Activated naive CD4-positive, alpha-beta T cell treated with anti-CD3 and anti-CD28 coated beads, Interleukin-2, amount 10 ng/mL, durations not matched to agents 5 hours and 36 hours (primary cell): ENCODE results near the gene LSM10. TPM values are rescaled to one million over a fixed set of nuclear protein-coding genes. Genes with fewer than 3 reads are reported as not detected.

Experiments used
- total RNA-seq, 2 experiments: library from RNA; stranded (reverse); gene quantifications; one replicate each; pipeline ENCODE4 v1.2.3, GENCODE V29; 2021

The LSM10 gene
- total RNA-seq, result 10 to 100 TPM; 34.4 to 39.3 TPM

GRCh38 chr1:36397378-36398230, at the start of gene LSM10:
Gene LSM10, minus strand, starts transcription at chr1:36397908. Its CDS starts 3,779 bp downstream, at chr1:36394129.

DNA sequence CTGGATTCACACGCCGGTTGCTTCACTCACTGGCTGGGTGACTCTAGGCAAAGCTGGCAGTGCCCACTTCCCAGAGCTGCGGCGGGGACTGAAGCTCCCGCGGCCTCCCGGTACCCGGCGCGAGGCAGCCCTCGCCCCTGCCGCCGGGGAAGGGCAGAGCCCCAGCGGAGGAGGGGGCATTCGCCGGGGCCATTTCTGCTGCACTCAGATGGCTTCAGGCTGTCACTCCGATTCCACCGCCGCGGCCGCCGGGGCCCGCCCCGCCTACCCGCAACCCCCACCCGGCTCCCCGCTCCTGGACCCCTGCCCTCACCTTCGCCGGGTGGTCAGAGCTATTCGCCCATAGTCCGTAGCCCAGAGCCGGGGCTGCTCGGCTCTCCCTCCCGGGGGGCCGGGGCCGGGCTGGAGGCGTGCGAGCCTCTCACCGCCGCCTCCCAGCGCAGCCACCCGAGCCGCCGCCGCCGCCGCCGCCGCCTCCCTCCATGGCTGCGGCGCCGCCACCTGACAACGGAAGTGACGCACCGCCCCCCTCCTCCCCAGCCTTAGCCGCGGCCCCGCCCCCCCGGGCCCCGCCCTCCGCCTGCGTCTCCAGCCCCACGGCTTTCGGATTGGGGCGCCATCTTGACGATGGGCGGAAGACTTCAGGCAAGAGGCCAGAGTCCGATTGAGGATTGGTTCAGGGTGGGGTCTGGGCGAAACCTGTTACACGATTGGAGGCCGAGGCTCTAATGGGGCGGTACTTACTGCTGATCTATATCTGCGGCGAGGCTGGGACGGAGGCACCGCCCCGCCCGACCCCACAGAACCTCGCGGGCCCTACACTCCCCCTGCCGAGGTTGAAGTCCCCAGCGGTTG, 12.1 kb downstream of the LSM10 start, which contains the start of gene STK40:
STK40 (minus strand) TSS at position 515 of the 855 bp plus-strand sequence. CDS start 24,592 bp downstream, outside the sequence.

Other genes starting within 250 kb of the LSM10 start
- 10 to 100 TPM; 55.6 to 56.2 TPM for gene TRAPPC3, start 248.4 kb downstream of the LSM10 start, total RNA-seq
- gene MAP7D1, start 241.7 kb downstream of the LSM10 start, total RNA-seq, result 100 to 1,000 TPM; 187 to 203 TPM
- gene THRAP3, start 173.5 kb downstream of the LSM10 start, total RNA-seq, result 100 to 1,000 TPM; 128 to 129 TPM
- 10 to 100 TPM; 10.2 to 12.1 TPM for gene SH3D21, start 91.5 kb downstream of the LSM10 start, total RNA-seq
- 10 to 100 TPM; 11.9 to 12.4 TPM for gene EVA1B, start 74.3 kb downstream of the LSM10 start, total RNA-seq
- gene STK40, start 12.0 kb downstream of the LSM10 start, total RNA-seq, result 10 to 100 TPM; 58.7 to 61.6 TPM
- under 1 TPM; 0.71 to 0.94 TPM for gene OSCP1, start 52.5 kb upstream of the LSM10 start, total RNA-seq
- 10 to 100 TPM; 91.4 to 95.0 TPM for gene MRPS15, start 66.5 kb upstream of the LSM10 start, total RNA-seq
- under 1 TPM; 0.25 to 0.36 TPM for gene CSF3R, start 85.0 kb upstream of the LSM10 start, total RNA-seq